Thyroid gland (tissue), 4 donors: ENCODE measurements around the gene SYT1.

Source experiments
- CTCF ChIP-seq, 6 experiments: fragments of 200-600 bp in 3 of 6; fragments of 450-650 bp in 3 of 6; sonication (generic) in 3 of 6; IDR thresholded peaks; one replicate each; pipeline ENCODE4 v1.5.1; 2016 to 2019; ENCODE audit warnings: antibody characterized with exemption in 6 of 6, mild to moderate bottlenecking in 2 of 6, inconsistent platforms in 1 of 6, moderate library complexity in 1 of 6
- POLR2A ChIP-seq, 2 donors: fragments of 450-650 bp; IDR thresholded peaks; one replicate each; pipeline ENCODE4 v1.6.1; 2017; ENCODE audit warnings: antibody characterized with exemption in 2 of 2, mild to moderate bottlenecking in 2 of 2, moderate library complexity in 1 of 2

DNA sequence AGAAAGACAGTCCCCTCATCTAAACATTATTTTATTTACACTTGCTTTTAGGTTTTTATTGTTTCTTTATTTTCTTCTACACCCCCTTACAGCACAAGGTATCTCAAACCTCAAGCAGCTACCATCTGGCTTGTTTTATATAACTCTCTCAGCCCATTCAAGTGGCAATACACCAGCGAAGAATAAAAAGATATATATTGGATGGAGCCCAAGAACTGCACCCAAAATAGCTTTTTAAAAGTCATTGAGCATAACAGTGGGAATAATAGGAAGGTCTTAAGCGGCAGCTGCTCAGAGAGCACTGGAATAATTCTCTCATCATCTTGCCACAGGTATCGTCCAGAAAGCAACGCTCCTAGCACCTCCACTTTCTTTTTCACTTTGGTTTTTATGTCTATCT is 322.5 kb downstream of the SYT1 start:
- TF ChIP-seq POLR2A (IDR thresholded peaks at IDR 0.05) (no peak), CTCF (IDR thresholded peaks at IDR 0.05) (no peak)
